GM19467 (cell line): ENCODE measurements around the gene PANX3.

Source experiments
- ATAC-seq: cut with Tn5 transposase; IDR thresholded peaks from one replicate; pipeline ENCODE4 v1.9.1; 2021; ENCODE audit warnings: mild to moderate bottlenecking, moderate library complexity; ENCODE audit not compliant: unreplicated experiment

PANX3 gene

GRCh38 chr11:124656774-124657630, 45.8 kb downstream of the PANX3 start:
- no peak for ATAC-seq

DNA sequence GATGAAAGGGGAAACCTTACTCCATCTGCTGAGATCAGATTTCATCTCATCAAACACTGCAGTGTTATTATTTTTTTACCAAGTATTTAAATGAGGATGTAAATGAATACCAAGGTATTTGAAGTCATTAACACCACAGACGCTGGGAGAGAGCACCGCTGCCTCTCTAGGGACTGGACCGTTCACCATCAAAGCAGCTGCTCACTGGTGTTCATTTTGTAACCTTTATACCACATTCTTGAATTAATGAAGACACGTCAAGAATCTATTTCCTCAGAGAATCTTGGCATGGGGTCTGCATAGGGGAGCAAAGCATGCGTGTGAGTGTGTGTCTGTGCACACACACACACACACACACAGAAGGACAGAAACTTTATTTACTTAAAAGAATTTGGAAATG, 46.7 kb downstream of the PANX3 start:
- no peak for ATAC-seq

DNA sequence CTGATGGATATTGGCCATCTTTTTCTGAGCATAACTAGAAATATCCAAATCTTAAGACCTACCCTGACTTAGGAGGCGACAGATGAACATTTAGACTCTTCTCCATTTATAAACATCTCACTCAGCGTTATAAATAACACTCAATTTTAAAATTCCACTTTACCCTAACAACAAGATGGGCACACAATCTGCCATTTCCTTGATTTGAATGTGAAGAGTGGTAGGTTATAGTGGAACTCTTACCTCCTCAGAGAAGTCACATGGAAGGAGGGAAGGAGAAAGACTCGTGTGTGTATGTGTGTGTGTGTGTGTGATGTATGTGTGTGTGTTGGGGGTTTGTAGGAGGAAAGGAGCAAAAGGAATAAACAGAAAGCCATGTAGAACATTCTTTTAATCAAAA, 47.3 kb downstream of the PANX3 start:
- ATAC-seq = no peak

- no peak for ATAC-seq
Measured at GRCh38 chr11:124658986-124659385, 47.8 kb downstream of the PANX3 start.

DNA sequence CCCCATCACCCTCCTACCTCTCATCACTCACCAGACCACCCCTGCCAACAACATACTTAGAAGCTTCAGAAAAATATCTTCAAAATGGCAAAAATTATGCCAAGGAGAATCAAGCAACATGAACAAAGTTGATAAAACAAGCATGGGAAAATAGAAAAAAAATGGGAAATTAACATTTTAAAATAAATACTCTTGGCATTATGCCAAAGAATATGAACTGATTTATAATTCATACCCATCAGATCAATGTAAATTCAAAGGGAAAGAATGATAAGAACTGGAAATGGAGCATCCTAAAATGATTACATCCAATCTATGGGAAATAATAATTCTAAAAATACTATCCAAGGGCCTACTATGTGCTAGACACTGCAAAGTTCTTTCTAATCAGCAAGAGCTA, 50.3 kb downstream of the PANX3 start:
- no peak for ATAC-seq

GRCh38 chr11:124662106-124662505, 50.9 kb downstream of the PANX3 start:
- ATAC-seq = no peak

DNA sequence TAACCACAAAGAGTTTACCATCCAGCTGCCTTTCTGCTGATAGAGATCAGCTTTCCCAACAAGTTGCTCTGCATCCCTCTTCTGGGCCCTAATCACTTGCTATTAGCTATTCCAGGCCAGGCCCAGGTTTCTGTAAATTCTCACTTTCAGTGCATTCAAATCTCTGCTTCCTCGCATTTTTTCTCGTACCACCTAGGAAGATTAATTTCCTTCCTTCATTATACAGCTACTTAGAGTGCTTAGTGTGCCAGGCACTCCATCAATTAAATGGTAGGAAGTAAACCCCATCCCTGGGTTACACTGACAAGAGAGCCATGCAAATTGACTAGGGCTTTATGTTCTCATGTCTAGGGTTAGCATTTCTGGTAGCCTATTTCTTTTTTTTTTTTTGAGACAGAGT, 52.6 kb downstream of the PANX3 start:
- ATAC-seq = no peak

GRCh38 chr11:124667601-124668000, 56.4 kb downstream of the PANX3 start:
- ATAC-seq = no peak

DNA sequence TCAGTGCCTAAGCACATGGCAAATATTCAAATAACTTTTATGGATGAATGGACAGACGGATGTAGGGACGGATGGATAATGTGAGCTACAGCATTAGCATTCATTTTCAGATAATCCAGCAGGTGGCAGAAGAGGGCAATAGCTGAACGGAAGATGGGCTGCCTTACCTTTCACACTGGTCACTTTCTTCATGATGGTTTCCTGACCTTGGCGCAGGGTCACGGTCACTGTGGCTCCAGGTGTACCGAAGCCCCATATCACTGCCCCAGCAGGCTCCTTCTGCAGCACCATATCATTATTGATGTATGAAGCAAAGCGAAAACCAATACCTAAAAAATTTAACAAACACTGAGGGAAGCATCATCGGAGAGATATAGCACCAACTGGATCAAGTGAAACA, 58.0 kb downstream of the PANX3 start:
- ATAC-seq = no peak
